Measurements from ENCODE around the gene PLA2G15.
"Not testable (repeated sequence)": the region's sequence is repeated elsewhere in the genome, so short reads cannot be mapped to it uniquely, and the experiment has no call there.

PLA2G15 gene

GRCh38 chr16:68288796-68289195 lies 43.6 kb downstream of the PLA2G15 start:
- not testable (repeated sequence) for H3K4me3 ChIP-seq (ENCODE audit: low read length); DNase-seq (ENCODE audit: low read depth, low spot score)

- H3K4me3 ChIP-seq (ENCODE audit: low read length) = no peak overlapping the region
- no peak for DNase-seq (ENCODE audit: low read depth, low spot score)
These were observed 44.0 kb downstream of the PLA2G15 start for GRCh38 chr16:68289202-68289601.

GRCh38 chr16:68289621-68290329 lies 44.6 kb downstream of the PLA2G15 start:
- DNase-seq (ENCODE audit: low read depth, low spot score) = no peak

GRCh38 chr16:68290450-68290849 lies 45.3 kb downstream of the PLA2G15 start:
- no peak for DNase-seq (ENCODE audit: low read depth, low spot score)

More at GRCh38 chr16:68289621-68290329, 44.6 kb downstream of the PLA2G15 start:
- no peak overlapping the region for H3K4me3 ChIP-seq (ENCODE audit: low read length)

GRCh38 chr16:68291227-68291626 lies 46.1 kb downstream of the PLA2G15 start:
- H3K4me3 ChIP-seq (ENCODE audit: low read length) = no peak overlapping the region
- no peak for DNase-seq (ENCODE audit: low read depth, low spot score)

More at GRCh38 chr16:68290450-68290849, 45.3 kb downstream of the PLA2G15 start:
- no peak overlapping the region for H3K4me3 ChIP-seq (ENCODE audit: low read length)

GRCh38 chr16:68292425-68292824 lies 47.3 kb downstream of the PLA2G15 start:
- no peak for DNase-seq (ENCODE audit: low read depth, low spot score)
- H3K4me3 ChIP-seq (ENCODE audit: low read length) = no peak overlapping the region

- no peak overlapping the region for H3K4me3 ChIP-seq (ENCODE audit: low read length)
- no peak for DNase-seq (ENCODE audit: low read depth, low spot score)
These were observed 51.1 kb downstream of the PLA2G15 start for GRCh38 chr16:68296291-68296690.

GRCh38 chr16:68296693-68297092 lies 51.5 kb downstream of the PLA2G15 start:
- no peak overlapping the region for H3K4me3 ChIP-seq (ENCODE audit: low read length)
- DNase-seq (ENCODE audit: low read depth, low spot score) = no peak

GRCh38 chr16:68297908-68298307 lies 52.7 kb downstream of the PLA2G15 start:
- no peak overlapping the region for H3K4me3 ChIP-seq (ENCODE audit: low read length)
- DNase-seq (ENCODE audit: low read depth, low spot score) = no peak

GRCh38 chr16:68298312-68298711 lies 53.1 kb downstream of the PLA2G15 start:
- DNase-seq (ENCODE audit: low read depth, low spot score) = no peak
- no peak overlapping the region for H3K4me3 ChIP-seq (ENCODE audit: low read length)

- no peak for DNase-seq (ENCODE audit: low read depth, low spot score)
- no peak overlapping the region for H3K4me3 ChIP-seq (ENCODE audit: low read length)
These were observed 53.9 kb downstream of the PLA2G15 start for GRCh38 chr16:68298907-68299561.

- H3K4me3 ChIP-seq (ENCODE audit: low read length) = no peak overlapping the region
- no peak for DNase-seq (ENCODE audit: low read depth, low spot score)
These were observed 54.6 kb downstream of the PLA2G15 start for GRCh38 chr16:68299571-68300453.

- no peak for DNase-seq (ENCODE audit: low read depth, low spot score)
- H3K4me3 ChIP-seq (ENCODE audit: low read length) = no peak overlapping the region
These were observed 55.7 kb downstream of the PLA2G15 start for GRCh38 chr16:68300734-68301459.

GRCh38 chr16:68306633-68307032 lies 61.5 kb downstream of the PLA2G15 start:
- H3K4me3 ChIP-seq (ENCODE audit: low read length) = no peak overlapping the region

GRCh38 chr16:68309799-68310198 lies 64.6 kb downstream of the PLA2G15 start:
- H3K4me3 ChIP-seq (ENCODE audit: low read length) = peak overlapping the region; percentile 99
- DNase-seq (ENCODE audit: low read depth, low spot score) = peak; percentile 41

More at GRCh38 chr16:68306633-68307032, 61.5 kb downstream of the PLA2G15 start:
- DNase-seq (ENCODE audit: low read depth, low spot score) = no peak

GRCh38 chr16:68310437-68310773 lies 65.2 kb downstream of the PLA2G15 start:
- no peak for DNase-seq (ENCODE audit: low read depth, low spot score)
- H3K4me3 ChIP-seq (ENCODE audit: low read length) = peak overlapping the region; percentile 99

Data from Jurkat, Clone E6-1 (cell line).